Measurements from ENCODE around the gene INPP5A.

DNA sequence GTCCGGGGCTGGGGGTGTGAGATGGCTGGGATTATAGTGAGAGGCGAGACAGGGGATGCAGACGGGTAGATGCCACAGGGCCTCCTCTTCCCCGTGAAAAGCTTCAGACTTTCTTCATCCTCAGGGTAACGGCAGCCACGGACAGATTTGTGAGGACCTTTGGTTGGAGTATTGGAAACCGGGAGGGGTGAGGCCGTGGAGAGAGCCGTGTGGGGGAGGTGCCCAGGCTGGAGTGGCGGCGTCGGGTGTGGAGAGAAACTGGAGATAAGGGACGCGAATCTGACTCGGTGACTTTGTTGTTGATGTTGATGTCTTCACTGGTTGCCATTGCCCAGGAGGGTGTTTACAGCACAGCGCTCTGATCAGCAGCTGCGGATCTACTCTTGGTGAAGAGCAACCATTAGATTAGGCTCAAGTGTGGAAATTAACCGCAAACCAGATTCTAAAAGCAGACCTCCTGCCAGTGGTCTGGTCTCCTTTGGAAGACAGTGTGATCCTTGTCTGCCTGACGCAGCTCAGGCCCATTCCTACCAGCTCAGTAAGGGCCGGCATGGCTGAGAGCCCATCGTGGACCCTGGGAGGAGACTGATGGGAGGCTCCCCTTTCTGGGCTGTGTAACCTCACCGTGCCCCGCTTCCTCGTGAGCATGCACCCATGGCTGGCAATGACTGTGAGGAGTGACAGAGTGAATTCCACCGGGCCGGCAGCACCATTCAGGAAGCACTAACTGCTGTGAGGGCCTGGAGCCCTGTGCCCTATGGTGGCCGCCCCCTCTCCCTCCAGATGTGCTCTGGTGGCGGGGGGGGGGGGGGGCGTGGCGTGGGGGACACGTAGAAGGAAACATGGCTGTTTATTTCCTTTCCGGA is 90.3 kb downstream of the INPP5A start:
- TF ChIP-seq, protein P1, sequence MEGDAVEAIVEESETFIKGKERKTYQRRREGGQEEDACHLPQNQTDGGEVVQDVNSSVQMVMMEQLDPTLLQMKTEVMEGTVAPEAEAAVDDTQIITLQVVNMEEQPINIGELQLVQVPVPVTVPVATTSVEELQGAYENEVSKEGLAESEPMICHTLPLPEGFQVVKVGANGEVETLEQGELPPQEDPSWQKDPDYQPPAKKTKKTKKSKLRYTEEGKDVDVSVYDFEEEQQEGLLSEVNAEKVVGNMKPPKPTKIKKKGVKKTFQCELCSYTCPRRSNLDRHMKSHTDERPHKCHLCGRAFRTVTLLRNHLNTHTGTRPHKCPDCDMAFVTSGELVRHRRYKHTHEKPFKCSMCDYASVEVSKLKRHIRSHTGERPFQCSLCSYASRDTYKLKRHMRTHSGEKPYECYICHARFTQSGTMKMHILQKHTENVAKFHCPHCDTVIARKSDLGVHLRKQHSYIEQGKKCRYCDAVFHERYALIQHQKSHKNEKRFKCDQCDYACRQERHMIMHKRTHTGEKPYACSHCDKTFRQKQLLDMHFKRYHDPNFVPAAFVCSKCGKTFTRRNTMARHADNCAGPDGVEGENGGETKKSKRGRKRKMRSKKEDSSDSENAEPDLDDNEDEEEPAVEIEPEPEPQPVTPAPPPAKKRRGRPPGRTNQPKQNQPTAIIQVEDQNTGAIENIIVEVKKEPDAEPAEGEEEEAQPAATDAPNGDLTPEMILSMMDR (IDR thresholded peaks at IDR 0.05): no peak
- TF ChIP-seq EZH2phosphoT487 (IDR thresholded peaks at IDR 0.05): no peak
- TF ChIP-seq EZH2 (IDR thresholded peaks at IDR 0.05): no peak
